Measurements from ENCODE around the gene OTUD5. TPM values are rescaled to one million over a fixed set of nuclear protein-coding genes. Genes with fewer than 3 reads are reported as not detected.
"Not testable (repeated sequence)": the region's sequence is repeated elsewhere in the genome, so short reads cannot be mapped to it uniquely, and the experiment has no call there.

The OTUD5 gene
- total RNA-seq, 1 experiment from 2014 or later, result 37.1 TPM

DNA sequence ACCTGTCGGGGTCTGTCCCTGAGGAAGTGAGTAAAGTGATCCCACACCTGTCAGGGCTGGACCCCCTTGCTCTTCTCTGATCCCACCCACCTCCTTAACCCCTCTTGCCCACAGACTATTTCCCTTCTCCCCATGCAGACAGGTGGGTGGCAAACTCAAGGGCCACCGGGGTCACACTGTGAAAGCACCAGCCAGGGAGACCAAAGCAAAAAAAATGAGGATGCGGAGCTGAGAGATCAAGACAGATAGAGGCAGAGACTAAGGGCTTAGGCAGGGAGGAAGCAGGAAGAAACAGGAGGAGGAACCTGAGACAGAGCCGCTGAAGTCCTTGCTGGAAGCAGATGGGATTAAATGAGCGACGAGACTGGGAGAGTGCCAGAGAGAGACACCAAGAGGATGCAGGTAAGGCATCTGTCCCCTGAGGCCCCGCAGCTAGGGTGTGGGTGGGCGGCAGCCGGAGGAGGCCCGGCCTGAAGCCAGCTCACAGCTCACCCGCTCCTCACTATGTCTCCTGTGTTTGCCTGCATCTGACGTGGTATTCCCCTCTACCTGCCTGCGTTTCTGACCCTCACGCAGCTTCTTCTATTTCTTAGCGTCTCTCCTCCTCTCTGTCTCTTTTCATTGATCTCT, 67.0 kb downstream of the OTUD5 start:
- POLR2A ChIA-PET (ENCODE audit: unreplicated experiment), result no interaction called here

DNA sequence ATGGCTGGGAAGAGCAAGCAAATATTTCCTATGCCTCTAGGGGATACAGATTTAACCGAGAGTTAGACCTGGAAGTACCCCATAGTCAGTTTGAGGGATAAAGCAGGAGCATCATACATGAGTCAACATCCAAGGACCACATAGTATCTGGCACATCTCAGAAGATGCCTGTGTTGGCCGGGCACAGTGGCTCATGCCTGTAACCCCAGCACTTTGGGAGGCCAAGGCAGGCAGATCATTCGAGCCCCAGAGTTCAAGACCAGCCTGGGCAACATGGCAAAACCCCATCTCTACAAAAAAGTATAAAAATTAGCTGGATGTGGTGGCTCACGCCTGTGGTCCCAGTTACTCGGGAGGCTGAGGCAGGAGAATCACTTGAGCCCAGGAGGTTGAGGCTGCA, 70.8 kb downstream of the OTUD5 start:
- CTCF ChIA-PET; H3K4me3 ChIP-seq; H3K9me2 ChIP-seq (ENCODE audit: insufficient read depth): not testable (repeated sequence)

More for the DNA sequence above, 67.0 kb downstream of the OTUD5 start:
- no peaks in the 10 kb centered on the region for H3K36me3 ChIP-seq (ENCODE audit: low read depth)
- no peak for DNase-seq
- no peaks in the 10 kb centered on the region for H3K9me3 ChIP-seq (ENCODE audit: insufficient read depth, low read depth)
- H3F3A ChIP-seq (ENCODE audit: insufficient read depth, low read depth), result no peaks in the 10 kb centered on the region
- H3K4me1 ChIP-seq (replicated peaks; ENCODE audit: insufficient read depth), result no peaks in the 10 kb centered on the region
- no peaks in the 10 kb centered on the region for H3K9me2 ChIP-seq (ENCODE audit: insufficient read depth)
- H3K79me2 ChIP-seq (ENCODE audit: low read depth), result no peaks in the 10 kb centered on the region
- CTCF ChIA-PET, result no interaction called here
- TF ChIP-seq CTCF (conservative IDR thresholded peaks at IDR 0.05), result no peak
- TF ChIP-seq EZH2 (IDR thresholded peaks at IDR 0.05; ENCODE audit: low read depth), result no peak
- peak overlapping the region; percentile 72; the same call in 1 of the 2 replicates for H3K4me2 ChIP-seq
- H3K27me3 ChIP-seq (ENCODE audit: insufficient read depth, low read depth), result no peaks in the 10 kb centered on the region
- BruUV-seq (replicated peaks), result no TSS peak
- H3K27ac ChIP-seq, result no peak overlapping the region
- H3K4me3 ChIP-seq, result no peak overlapping the region
- intact Hi-C loops (cut with micrococcal nuclease; ENCODE audit: unreplicated experiment), result no loop called here
- no peaks in the 10 kb centered on the region for H4K20me1 ChIP-seq (ENCODE audit: insufficient read depth)
- H2AFZ ChIP-seq, result no peak overlapping the region

DNA sequence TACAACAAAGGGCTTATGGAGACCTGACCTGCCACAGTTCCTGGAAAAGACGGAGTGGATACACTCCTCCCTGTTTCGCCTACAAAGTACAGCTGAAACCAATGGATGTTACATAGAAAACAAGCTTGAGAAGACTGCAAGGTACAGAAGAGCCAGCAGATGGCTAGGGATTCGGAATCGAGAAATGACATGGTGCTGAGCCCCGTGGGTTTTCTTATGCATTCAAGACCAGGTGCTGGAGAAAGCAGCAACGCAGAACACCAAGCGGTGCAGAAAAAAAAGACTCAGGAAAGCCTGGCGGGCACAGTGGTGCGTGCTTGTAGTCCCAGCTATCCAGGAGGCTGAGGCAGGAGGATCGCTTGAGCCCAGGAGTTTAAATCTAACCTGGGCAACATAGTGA, 73.7 kb downstream of the OTUD5 start:
- H3K9me2 ChIP-seq (ENCODE audit: insufficient read depth), result no peaks in the 10 kb centered on the region
- DNase-seq, result no peak
- no peaks in the 10 kb centered on the region for H4K20me1 ChIP-seq (ENCODE audit: insufficient read depth)
- no peaks in the 10 kb centered on the region for H3K4me1 ChIP-seq (replicated peaks; ENCODE audit: insufficient read depth)
- no peaks in the 10 kb centered on the region for H3F3A ChIP-seq (ENCODE audit: insufficient read depth, low read depth)
- H3K9me3 ChIP-seq (ENCODE audit: insufficient read depth, low read depth), result no peaks in the 10 kb centered on the region
- H3K36me3 ChIP-seq (ENCODE audit: low read depth), result no peaks in the 10 kb centered on the region
- ChIA-PET POLR2A (ENCODE audit: unreplicated experiment) (no interaction called here), CTCF (no interaction called here)
- BruUV-seq (replicated peaks), result no TSS peak
- no peak overlapping the region for H3K4me3 ChIP-seq
- no peak overlapping the region for H2AFZ ChIP-seq
- TF ChIP-seq CTCF (conservative IDR thresholded peaks at IDR 0.05), result no peak
- no peak overlapping the region for H3K4me2 ChIP-seq
- H3K27me3 ChIP-seq (ENCODE audit: insufficient read depth, low read depth), result no peaks in the 10 kb centered on the region
- no peak overlapping the region for H3K27ac ChIP-seq
- intact Hi-C loops (cut with micrococcal nuclease; ENCODE audit: unreplicated experiment), result no loop called here
- H3K79me2 ChIP-seq (ENCODE audit: low read depth), result no peaks in the 10 kb centered on the region

More for the DNA sequence above, 70.8 kb downstream of the OTUD5 start:
- intact Hi-C loops (cut with micrococcal nuclease; ENCODE audit: unreplicated experiment); H3K9me3 ChIP-seq (ENCODE audit: insufficient read depth, low read depth); H3K4me1 ChIP-seq (replicated peaks; ENCODE audit: insufficient read depth); H3K36me3 ChIP-seq (ENCODE audit: low read depth); DNase-seq; H3K4me2 ChIP-seq; H3K79me2 ChIP-seq (ENCODE audit: low read depth); H3K27ac ChIP-seq; H3F3A ChIP-seq (ENCODE audit: insufficient read depth, low read depth); H4K20me1 ChIP-seq (ENCODE audit: insufficient read depth); H2AFZ ChIP-seq; BruUV-seq (replicated peaks); H3K27me3 ChIP-seq (ENCODE audit: insufficient read depth, low read depth): not testable (repeated sequence)
- POLR2A ChIA-PET (ENCODE audit: unreplicated experiment), result interaction anchor here (0.7 kb wide), 1 partner anchor 72 kb away, joined by 12 read pairs; no protein-coding TSS in a partner anchor

- H3K27ac ChIP-seq; H3F3A ChIP-seq (ENCODE audit: insufficient read depth, low read depth); BruUV-seq (replicated peaks); H4K20me1 ChIP-seq (ENCODE audit: insufficient read depth); H3K4me3 ChIP-seq; H2AFZ ChIP-seq; H3K27me3 ChIP-seq (ENCODE audit: insufficient read depth, low read depth); H3K9me2 ChIP-seq (ENCODE audit: insufficient read depth); POLR2A ChIA-PET (ENCODE audit: unreplicated experiment); H3K4me2 ChIP-seq; H3K36me3 ChIP-seq (ENCODE audit: low read depth); H3K79me2 ChIP-seq (ENCODE audit: low read depth); intact Hi-C loops (cut with micrococcal nuclease; ENCODE audit: unreplicated experiment); DNase-seq; H3K4me1 ChIP-seq (replicated peaks; ENCODE audit: insufficient read depth); CTCF ChIA-PET; H3K9me3 ChIP-seq (ENCODE audit: insufficient read depth, low read depth): not testable (repeated sequence)
These were observed 80.5 kb downstream of the OTUD5 start for GRCh38 chrX:48876944-48877343.

Other genes with a start within 250 kb of the OTUD5 start
- gene GLOD5, start 195.9 kb downstream of the OTUD5 start, total RNA-seq (2021), result not detected in 2 replicates
- not detected in 2 replicates for gene GATA1, start 171.0 kb downstream of the OTUD5 start, total RNA-seq (2021)
- gene HDAC6, start 155.5 kb downstream of the OTUD5 start, total RNA-seq (2021), result 44.2 and 48.5 TPM in 2 replicates
- gene ERAS, start 131.1 kb downstream of the OTUD5 start, total RNA-seq (2021), result 0.50 TPM in 1 of 2 replicates, not detected in the other
- not detected in 2 replicates for gene PCSK1N, start 122.0 kb downstream of the OTUD5 start, total RNA-seq (2021)
- gene TIMM17B, start 59.8 kb downstream of the OTUD5 start, total RNA-seq (2021), result 44.9 and 54.1 TPM in 2 replicates
- 36.4 and 39.4 TPM in 2 replicates for gene PQBP1, start 59.7 kb downstream of the OTUD5 start, total RNA-seq (2021)
- gene SLC35A2, start 46.0 kb downstream of the OTUD5 start, total RNA-seq (2021), result 24.1 and 29.6 TPM in 2 replicates
- 3.6 and 4.4 TPM in 2 replicates for gene PIM2, start 38.6 kb downstream of the OTUD5 start, total RNA-seq (2021)
- 1.2 and 2.2 TPM in 2 replicates for gene KCND1, start 14.2 kb upstream of the OTUD5 start, total RNA-seq (2021)
- gene GRIPAP1, start 44.7 kb upstream of the OTUD5 start, total RNA-seq (2021), result 33.6 and 35.2 TPM in 2 replicates
- gene TFE3, start 85.8 kb upstream of the OTUD5 start, total RNA-seq (2021), result 27.2 and 33.7 TPM in 2 replicates
- gene CCDC120, start 101.4 kb upstream of the OTUD5 start, total RNA-seq (2021), result 20.6 and 23.9 TPM in 2 replicates
- gene PRAF2, start 116.4 kb upstream of the OTUD5 start, total RNA-seq (2021), result 12.8 and 17.6 TPM in 2 replicates
- gene WDR45, start 122.3 kb upstream of the OTUD5 start, total RNA-seq (2021), result 36.7 and 43.4 TPM in 2 replicates
- gene GPKOW, start 166.1 kb upstream of the OTUD5 start, total RNA-seq (2021), result 12.8 and 17.6 TPM in 2 replicates
- 1.8 and 2.0 TPM in 2 replicates for gene MAGIX, start 205.2 kb upstream of the OTUD5 start, total RNA-seq (2021)
- 90.0 and 94.5 TPM in 2 replicates for gene PLP2, start 214.3 kb upstream of the OTUD5 start, total RNA-seq (2021)
- 13.1 and 13.5 TPM in 2 replicates for gene PRICKLE3, start 228.8 kb upstream of the OTUD5 start, total RNA-seq (2021)
- gene SYP, start 242.6 kb upstream of the OTUD5 start, total RNA-seq (2021), result 0.44 and 0.63 TPM in 2 replicates